ENCODE measurements around the gene SERPINB6.
A peak's percentile ranks its signal among the peaks of the same experiment; 100 is the strongest.
"Not testable (repeated sequence)": the region's sequence is repeated elsewhere in the genome, so short reads cannot be mapped to it uniquely, and the experiment has no call there.

SERPINB6 gene

DNA sequence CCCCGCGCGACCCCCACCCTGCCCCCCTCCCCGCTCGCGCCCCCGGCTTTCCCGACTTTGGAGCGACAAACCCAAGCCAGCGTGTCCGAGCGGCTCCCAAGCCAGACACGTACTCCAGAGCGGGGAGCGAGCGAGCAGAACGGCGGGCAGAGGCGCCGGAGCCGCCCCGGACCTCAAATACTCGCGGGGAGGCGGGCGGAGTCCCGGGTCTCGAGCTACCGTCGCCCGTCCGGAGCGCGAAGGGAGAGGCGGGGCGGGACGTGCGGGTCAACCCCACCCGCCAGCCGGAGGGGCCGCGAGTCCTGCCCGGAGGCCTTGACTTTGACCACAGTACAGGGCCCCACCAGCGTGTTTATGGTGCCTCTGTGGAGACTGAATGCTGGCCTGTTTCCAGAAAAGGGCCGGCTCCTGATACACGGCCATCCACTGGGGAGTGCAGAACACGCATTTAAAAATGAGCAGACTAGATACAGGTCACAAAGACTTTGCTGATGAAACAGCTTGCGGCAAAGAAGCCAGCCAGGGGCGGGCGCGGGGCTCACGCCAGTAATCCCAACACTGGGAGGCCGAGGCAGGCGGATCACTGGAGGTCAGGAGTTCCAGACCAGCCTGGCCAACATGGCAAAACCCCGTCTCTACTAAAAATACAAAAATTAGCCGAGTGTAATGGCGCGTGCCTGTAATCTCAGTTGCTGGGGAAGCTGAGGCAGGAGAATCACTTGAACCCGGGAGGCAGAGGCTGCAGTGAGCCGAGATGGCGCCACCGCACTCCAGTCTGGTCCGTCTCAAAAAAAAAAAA, at the start of gene SERPINB6:
Gene SERPINB6, minus strand, starts transcription at position 148 of the 799 bp plus-strand sequence. CDS start 12,235 bp downstream, outside the sequence.
- intact Hi-C loops (cut with DNase I) = loop anchor here (2.0 kb wide), 1 partner anchor 17 kb away; no protein-coding TSS in a partner anchor
- DNase-seq = peak; percentile 65 to 96 (median 66)

DNA sequence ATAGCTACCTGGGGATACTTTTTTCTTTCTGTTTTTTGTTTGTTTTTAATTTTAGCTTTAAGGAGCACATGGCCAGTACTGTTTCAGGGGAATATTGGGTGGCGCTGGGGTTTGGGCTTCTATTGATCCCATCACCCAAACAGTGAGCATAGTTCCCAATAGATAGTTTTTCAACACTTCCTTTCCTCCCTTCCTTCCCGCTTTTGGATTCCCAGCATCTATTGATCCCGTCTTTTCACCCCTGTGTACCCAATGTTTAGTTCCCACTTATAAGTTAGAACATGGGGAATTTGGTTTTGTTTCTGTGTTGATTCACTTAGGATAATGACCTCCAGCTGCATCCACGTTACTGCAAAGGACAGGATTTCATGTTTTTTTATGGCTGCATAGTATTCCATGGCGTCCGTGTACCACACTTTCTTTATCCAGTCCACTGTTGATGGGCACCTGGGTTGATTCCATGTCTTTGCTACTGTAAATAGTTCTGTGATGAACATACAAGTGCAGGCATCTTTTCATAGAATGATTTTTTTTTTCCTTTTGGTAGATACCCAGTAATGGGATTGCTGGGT, 48.5 kb upstream of the SERPINB6 start:
- no peak for DNase-seq
- intact Hi-C loops (cut with DNase I) = no loop called here

DNA sequence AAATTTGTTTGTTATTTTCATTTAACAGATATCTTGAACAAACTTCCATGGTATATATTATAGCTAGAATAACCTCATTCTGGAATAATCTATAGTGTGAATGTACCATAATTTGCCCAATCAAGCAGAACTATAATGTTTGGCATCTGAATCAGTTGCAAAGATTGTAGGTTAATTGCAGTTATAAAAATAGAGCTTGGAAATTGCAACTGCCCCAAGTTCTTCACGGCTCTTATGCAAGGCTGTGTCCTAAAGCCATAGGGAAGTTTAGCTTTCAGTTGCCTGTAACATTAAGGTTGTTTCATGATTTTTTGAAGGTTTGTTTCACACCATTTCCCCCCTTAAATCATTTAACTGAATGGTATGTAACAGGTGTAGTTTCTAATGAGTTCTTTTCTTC, 47.7 kb upstream of the SERPINB6 start:
- intact Hi-C loops (cut with DNase I) = no loop called here
- no peak for DNase-seq

DNA sequence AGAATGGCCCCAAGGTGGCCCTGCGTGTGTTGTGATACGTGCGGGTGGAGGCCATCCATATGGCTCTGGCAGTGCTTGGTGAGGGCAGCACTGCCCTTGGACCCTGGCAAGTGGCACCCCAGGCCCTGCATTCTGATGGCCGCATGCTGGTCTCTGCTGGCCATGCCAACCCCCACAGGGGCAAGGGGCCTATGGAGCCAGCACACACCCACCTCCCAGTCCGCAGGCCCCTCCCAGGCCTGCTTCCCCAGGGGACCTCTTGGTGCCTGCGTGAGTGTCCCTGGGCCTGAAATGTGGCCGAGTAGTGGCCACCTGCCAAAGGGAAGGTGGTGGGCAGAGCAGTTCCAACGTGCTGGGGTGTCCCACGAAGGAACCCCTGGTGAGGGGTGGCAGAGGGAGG, 45.9 kb upstream of the SERPINB6 start:
- DNase-seq = no peak
- intact Hi-C loops (cut with DNase I) = no loop called here

DNA sequence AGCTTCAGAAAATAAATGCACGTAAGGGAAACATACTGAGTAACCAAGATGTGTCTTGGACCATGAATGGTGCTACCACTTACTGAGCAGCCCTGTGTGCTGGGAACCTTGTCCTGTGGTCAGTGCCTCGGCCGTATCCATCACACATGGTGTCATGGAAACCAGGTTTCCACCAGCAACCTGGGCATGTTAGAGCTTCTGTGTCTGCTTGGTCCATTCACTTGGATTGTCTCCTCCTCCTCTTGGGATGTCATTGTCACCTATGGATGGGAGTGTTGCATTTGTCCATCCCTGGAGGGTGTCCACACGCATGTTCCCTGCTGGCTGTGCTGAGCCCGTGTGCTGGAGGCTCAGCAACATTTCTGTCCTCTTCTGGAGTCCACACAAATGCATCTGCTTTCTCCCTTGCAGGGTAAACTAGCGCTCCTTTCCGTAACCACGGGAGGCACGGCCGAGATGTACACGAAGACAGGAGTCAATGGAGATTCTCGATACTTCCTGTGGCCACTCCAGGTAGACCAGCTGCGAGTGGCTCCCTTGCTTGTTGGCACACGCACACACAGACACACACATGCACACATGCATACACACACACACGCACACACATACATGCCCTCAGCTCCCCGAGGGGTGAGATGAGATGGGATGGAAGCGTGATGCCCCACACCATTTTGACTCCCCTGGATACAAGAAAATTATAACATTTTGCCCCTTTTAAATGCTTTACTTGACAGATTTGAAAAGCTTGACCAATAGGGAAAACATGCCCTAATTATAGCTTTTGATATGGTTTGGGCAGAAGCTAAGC, 45.3 kb upstream of the SERPINB6 start:
- no peak for DNase-seq
- intact Hi-C loops (cut with DNase I) = no loop called here

DNA sequence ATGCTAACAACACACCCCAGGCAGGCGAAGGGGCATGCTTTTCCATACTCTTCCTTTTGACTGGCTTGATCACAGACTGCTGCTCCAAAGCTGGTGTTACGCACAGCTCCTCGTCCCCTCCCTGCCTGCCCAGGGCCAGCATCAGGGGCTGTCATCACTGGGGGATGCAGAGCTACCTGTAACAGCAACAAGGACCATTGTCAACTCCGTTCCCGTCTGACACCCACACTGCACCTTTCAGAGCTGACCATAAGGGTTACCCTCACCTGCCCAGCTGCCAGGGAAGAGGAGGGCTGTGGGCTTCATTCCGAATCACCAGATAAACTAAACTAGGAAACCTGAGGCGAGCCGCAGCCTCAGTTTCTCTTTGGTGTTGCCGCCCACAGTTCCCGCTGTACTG, 43.8 kb upstream of the SERPINB6 start:
- DNase-seq = no peak
- intact Hi-C loops (cut with DNase I) = no loop called here

DNA sequence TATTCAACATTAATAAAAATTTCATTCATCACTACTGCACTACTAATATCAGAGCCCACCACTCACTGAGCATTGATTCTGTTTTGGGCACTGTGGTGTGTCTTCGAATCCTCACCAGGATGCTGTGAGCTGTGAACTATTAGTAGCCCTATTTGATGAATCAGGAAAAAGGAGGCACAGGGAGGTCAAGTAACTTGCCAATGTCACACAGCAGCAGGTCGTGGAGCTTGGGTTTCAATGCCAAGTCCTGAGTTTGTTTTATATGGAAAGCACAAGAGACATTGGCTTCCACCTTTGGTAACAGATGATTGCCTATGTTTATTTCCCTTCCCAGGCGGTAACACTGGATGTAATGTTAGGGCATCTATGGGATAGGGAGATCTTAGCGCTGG, 43.3 kb upstream of the SERPINB6 start:
- no peak for DNase-seq
- intact Hi-C loops (cut with DNase I) = no loop called here

DNA sequence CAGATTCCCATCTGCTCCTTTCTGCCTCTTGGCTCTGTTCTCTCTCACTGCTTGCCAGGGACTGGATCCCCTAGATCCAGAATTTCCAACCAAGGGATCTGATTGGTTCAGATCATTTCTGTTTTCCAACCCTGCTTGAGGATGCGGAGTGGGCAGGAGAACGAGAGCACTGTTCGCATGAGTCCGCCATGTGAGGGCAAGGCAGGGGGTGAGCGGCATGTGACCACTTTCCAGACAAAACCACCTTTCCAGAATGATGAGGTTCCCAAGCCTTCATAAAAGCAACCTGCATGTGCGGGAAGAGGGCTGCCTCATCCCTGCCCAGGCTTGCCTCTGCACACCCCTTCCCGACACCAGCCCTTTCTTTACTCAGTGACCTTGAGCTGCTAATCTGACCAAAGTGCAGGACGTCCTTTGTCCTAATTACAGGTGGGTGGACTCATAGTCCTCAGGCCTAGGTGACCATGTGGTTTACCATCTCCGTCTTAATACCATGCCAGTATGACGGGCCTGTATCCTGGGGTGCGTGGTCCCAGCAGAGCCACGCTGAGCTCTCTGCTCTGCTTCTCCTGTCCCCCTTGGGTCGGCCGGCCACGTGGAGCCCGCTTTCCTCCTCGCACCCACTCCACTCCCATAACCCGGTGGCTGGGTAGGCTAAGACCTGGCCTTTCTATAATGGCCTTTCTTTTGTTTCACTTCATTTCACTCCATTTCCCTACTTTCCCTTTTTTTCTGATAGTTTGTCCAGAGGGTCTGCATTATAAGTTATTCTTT, 42.7 kb upstream of the SERPINB6 start:
- intact Hi-C loops (cut with DNase I) = no loop called here
- no peak for DNase-seq

DNA sequence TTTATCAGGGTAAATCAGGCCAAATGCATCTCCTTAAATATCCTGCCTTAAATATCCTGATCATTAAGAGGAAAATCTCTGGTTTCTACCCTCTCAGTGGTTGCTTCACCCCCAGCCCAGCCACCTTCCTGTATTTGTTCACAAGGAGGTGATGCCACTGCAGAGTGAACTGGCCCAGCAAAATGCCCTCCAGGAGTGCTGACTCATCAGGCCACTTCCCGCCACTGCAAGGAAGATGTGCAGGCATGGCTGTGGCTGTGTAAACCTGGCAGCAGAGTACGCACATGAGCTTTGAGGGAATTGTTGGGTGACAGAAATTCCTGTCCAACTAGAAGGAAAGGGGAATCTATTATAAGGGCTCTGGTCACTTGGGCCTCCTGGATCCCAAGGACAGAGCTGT, 42.1 kb upstream of the SERPINB6 start:
- intact Hi-C loops (cut with DNase I) = no loop called here
- DNase-seq = no peak

DNA sequence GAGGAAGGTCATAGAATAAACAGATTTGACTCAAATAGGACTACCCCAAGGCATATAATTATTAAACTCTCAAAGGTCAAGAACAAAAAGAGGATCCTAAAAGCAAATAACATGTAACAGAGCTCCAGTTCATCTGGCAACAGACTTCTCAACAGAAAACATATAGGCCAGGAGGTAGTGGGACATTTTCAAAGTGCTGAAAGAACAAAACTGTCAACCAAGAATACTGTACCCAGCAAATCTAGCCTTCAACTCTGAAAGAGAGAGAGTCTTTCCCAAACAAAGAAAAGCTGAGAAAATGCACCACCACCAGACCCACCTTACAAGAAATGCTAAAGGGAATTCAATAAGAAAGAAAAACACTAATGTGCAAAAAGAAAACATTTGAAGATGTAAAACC, 40.2 kb upstream of the SERPINB6 start:
- DNase-seq = no peak
- intact Hi-C loops (cut with DNase I) = no loop called here

DNA sequence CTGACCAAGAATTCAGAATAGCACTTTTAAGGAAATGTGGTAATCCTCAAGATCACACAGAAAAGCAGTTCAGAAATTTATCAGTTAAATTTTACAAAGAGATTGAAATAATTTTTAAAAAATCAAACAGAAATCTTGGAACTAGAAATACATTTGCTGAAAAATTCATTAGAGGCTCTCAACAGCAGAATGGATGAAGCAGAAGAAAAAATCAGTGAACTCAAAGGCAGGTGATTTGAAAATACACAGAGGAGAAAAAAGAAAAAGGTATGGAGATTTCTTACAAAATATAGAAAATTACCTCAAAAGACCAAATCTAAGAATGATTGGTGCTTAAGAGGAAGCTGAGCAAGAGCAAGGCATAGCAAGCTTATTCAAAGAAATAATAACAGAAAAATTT, 39.8 kb upstream of the SERPINB6 start:
- intact Hi-C loops (cut with DNase I) = no loop called here
- no peak for DNase-seq

DNA sequence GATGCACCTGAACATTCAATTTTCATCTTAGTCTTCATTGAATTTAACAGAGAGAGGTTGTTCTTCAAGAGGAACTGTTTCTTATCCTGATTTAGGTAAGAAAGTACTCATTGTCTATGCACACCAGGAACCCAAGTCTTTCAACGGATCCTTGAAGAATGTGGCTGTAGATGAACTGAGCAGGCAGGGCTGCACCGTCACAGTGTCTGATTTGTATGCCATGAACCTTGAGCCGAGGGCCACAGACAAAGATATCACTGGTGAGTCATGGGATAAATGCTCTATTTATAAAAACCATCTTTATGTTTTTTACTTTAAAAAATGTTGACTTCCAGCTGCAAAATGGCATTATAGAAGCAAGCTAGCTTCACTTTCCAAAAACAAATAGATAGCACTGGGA, 38.6 kb upstream of the SERPINB6 start:
- intact Hi-C loops (cut with DNase I) = no loop called here
- DNase-seq = no peak

DNA sequence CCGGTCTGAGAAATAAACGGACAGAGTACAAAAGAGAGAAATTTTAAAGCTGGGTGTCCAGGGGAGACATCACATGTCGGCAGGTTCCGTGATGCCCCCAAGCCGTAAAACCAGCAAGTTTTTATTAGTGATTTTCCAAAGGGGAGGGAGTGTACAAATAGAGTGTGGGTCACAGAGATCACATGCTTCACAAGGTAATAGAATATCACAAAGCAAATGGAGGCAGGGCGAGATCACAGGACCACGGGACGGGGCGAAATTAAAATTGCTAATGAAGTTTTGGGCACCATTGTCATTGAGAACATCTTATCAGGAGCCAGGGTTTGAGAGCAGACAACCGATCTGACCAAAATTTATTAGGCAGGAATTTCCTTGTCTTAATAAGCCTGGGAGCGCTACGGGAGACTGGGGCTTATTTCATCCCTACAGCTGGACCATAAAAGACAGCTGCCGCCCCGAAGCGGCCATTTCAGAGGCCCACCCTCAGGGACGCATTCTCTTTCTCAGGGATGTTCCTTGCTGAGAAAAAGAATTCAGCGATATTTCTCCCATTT, 37.4 kb upstream of the SERPINB6 start:
- peak in 1 of 10 donors; percentile 17 for DNase-seq
- intact Hi-C loops (cut with DNase I) = not testable (repeated sequence)

DNA sequence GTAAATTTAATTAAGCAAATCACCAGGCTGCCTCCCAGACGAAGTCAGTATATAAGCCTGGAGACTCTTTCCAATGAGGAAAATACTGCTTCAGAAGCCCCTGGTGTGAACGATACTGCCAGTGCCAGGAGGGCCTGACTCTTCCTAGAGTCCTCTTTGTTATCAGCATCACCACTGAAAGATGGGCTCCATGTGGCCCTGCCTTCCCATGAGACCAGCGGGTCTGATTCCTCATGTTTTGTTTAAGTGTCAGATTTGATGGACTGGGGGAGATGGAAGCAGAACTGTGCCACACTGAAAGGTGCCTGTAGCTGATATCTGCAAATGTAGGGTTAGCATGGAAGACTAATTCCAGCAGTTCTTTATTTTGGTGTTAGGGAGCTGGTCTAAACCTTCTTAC, 36.2 kb upstream of the SERPINB6 start:
- no peak for DNase-seq
- intact Hi-C loops (cut with DNase I) = no loop called here

DNA sequence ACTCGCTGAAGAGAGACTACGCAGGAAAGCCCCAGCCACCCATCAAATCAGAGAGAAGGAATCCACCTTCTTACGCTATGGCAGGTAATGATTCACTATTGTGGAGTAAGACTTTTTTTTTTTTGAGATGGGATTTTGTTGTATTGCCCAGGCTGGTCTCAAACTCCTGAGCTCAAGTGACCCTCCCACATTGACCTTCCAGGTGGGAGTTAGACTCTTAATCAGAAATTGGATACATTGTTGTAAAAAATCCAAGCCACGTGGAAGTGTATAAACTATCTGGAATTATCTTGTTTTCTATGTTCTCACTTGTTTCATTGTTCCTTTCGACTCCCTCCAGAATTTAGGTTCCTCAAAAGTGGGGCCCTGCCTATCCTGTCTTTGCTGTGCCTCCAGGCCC, 35.1 kb upstream of the SERPINB6 start:
- DNase-seq = no peak
- intact Hi-C loops (cut with DNase I) = no loop called here

DNA sequence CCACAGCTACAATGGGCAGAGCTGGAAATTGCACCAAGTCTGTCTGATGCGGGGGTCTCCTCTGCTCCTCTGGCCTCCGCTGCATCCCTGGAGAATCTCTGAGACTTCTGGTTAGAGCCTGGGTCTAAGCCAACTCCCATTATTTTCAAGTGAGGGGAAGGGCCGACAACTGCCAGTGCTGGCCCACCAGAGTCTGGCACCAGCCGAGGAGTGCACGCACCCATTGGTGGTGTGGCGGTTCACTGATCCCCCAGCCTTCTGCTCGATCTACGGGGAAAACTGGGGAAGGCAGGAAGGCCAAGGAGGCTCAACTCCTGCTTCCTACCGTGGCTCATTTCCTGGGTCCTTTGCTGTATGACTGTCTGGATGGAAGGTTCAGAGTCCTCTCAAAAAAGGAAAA, 34.5 kb upstream of the SERPINB6 start:
- intact Hi-C loops (cut with DNase I) = no loop called here

DNA sequence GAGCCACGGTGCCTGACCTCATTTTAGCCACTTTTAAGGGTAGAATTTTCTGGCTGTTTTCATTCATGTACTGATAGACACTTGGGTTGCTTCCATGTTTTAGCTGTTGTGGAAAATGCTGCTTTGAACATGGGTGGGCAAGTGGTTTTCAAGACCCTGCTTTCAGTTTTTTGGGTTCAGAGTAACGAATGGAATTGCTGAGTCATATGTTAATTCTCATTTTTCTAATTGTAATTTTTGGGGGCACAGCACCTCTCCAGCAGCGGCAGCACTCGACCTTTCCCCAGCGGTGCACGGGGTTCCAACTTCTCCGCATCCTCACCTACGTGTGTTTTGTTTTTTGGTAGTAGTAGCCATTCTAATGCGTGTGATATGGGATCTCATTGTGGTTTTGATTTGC, 33.7 kb upstream of the SERPINB6 start:
- DNase-seq = no peak
- intact Hi-C loops (cut with DNase I) = no loop called here

More for the DNA sequence above, 34.5 kb upstream of the SERPINB6 start:
- DNase-seq = peak in 1 of 10 donors; percentile 71

DNA sequence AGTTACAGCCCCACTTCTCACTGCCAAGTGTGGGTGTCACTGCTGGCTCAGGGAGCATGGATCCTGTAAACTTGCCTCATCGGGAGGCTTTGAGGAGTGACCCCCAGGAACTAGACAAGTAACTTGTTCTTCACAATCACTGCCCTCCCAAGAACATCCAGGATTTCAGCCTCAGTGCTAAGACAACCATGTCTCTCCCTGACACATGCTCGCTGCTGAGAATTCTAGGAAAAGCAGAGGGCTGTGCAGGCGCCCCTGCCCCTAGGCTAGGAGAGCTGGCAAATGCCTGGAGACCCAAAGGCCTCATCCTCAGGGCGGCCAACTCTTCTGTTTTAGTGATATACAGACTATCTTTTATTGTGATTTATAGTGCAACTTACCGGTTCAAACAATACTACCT, 31.9 kb upstream of the SERPINB6 start:
- intact Hi-C loops (cut with DNase I); DNase-seq: not testable (repeated sequence)

DNA sequence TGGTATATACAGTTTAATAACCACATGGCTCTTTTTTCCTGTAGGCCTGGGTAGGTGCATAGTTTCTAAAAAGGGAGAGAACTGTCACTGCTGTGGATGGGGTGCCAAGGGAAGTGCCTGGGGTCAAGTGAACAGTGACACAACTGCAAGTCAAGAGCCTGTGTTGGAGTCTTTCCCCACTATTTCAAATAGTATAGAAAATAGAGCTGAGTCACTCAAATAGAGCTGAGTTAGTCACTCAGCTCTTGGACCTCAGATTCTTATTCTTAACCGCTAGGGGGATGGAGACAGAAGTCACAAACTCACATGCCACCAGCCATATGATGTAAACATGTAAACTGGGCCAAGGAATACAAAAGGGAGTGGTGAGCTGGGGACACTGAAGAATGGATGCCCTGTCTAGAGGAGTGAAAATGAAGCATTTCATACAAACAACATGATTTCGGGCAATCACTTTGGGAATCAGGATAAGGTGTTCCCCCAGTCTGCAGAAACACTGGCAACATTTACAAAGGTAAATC, 30.5 kb upstream of the SERPINB6 start:
- intact Hi-C loops (cut with DNase I) = no loop called here
- DNase-seq = no peak

DNA sequence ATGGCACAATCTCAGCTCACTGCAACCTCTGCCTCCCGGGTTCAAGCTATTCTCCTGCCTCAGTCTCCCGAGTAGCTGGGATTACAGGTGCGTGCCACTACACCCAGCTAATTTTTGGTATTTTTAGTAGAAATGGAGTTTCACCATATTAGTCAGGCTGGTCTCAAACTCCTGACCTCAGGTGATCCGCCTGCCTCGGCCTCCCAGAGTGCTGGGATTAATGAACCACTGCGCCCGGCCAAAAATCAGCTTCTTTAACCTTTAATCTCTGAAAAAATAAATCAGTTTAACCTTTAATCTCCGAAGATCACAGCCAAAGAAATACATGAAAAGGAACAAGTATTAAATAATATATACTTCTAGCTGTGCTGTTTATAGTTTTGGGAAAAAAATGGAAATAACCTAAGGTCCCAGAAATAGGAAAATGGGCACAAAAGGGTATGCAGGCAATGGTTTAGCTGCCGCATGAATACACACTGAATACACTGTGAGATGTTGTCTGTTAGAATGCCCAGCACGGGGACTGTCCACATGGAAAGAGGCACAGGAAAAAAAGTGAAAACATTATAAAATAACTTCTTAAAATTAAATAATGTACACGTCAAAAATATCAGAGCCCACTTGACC, 29.9 kb upstream of the SERPINB6 start:
- intact Hi-C loops (cut with DNase I) = no loop called here

More for the DNA sequence above, 29.9 kb upstream of the SERPINB6 start:
- DNase-seq = no peak
